Measurements from ENCODE around the gene OTX1. TPM values are rescaled to one million over a fixed set of nuclear protein-coding genes. Genes with fewer than 3 reads are reported as not detected.

The OTX1 gene
- total RNA-seq, 6 donors from 2014 or later: 0.24 to 1.7 (median 0.34) TPM; not detected in 1

GRCh38 chr2:63101954-63102353, 51.3 kb downstream of the OTX1 start:
- H3K27ac ChIP-seq: no peak overlapping the region
- peaks cover 4 to 34% (median 9%) of the 10 kb centered on the region in 4 donors for H3K9me3 ChIP-seq

GRCh38 chr2:63104482-63104881, 53.9 kb downstream of the OTX1 start:
- H3K27ac ChIP-seq: no peak overlapping the region
- WGBS, 2 donors: 93 to 94% methylated on average over 1 of the region's 1 CpG
- H3K4me1 ChIP-seq: no peaks in the 10 kb centered on the region
- H3K4me3 ChIP-seq: no peak overlapping the region
- no peak for DNase-seq
- peaks cover 4 to 34% (median 9%) of the 10 kb centered on the region in 4 donors for H3K9me3 ChIP-seq
- no peak for TF ChIP-seq EP300 (IDR thresholded peaks at IDR 0.05)
- no peak for TF ChIP-seq POLR2AphosphoS5 (IDR thresholded peaks at IDR 0.05)
- TF ChIP-seq, protein P1, sequence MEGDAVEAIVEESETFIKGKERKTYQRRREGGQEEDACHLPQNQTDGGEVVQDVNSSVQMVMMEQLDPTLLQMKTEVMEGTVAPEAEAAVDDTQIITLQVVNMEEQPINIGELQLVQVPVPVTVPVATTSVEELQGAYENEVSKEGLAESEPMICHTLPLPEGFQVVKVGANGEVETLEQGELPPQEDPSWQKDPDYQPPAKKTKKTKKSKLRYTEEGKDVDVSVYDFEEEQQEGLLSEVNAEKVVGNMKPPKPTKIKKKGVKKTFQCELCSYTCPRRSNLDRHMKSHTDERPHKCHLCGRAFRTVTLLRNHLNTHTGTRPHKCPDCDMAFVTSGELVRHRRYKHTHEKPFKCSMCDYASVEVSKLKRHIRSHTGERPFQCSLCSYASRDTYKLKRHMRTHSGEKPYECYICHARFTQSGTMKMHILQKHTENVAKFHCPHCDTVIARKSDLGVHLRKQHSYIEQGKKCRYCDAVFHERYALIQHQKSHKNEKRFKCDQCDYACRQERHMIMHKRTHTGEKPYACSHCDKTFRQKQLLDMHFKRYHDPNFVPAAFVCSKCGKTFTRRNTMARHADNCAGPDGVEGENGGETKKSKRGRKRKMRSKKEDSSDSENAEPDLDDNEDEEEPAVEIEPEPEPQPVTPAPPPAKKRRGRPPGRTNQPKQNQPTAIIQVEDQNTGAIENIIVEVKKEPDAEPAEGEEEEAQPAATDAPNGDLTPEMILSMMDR (IDR thresholded peaks at IDR 0.05): no peak
- no peak for TF ChIP-seq POLR2A (IDR thresholded peaks at IDR 0.05)
- ATAC-seq (ENCODE audit: low FRiP score in 2 of 2): no peak
- H3K36me3 ChIP-seq: no peaks in the 10 kb centered on the region
- no peaks in the 10 kb centered on the region for H3K27me3 ChIP-seq

More at GRCh38 chr2:63101954-63102353, 51.3 kb downstream of the OTX1 start:
- Histone ChIP-seq H3K36me3 (no peaks in the 10 kb centered on the region), H3K4me3 (no peak overlapping the region), H3K27me3 (no peaks in the 10 kb centered on the region), H3K4me1 (no peaks in the 10 kb centered on the region)
- ATAC-seq (ENCODE audit: low FRiP score in 2 of 2) (no peak), DNase-seq (no peak)
- 81 to 89% methylated on average over 2 of the region's 2 CpGs for WGBS, 2 donors
- no peak for TF ChIP-seq POLR2A (IDR thresholded peaks at IDR 0.05)
- TF ChIP-seq, protein P1 (IDR thresholded peaks at IDR 0.05): no peak
- TF ChIP-seq POLR2AphosphoS5 (IDR thresholded peaks at IDR 0.05): no peak
- TF ChIP-seq EP300 (IDR thresholded peaks at IDR 0.05): no peak

Measured in upper lobe of left lung (tissue), 6 donors.